ENCODE data around the gene BBS12. TPM values are rescaled to one million over a fixed set of nuclear protein-coding genes. Genes with fewer than 3 reads are reported as not detected.

The BBS12 gene
- total RNA-seq, 2 donors from 2014 or later, result 4.1 to 6.4 TPM

- Histone ChIP-seq H3K4me3 (no peak overlapping the region), H3K27ac (no peak overlapping the region), H3K9me3 (no peaks in the 10 kb centered on the region), H3K36me3 (no peaks in the 10 kb centered on the region), H3K27me3 (replicated peaks; ENCODE audit: insufficient read depth) (no peaks in the 10 kb centered on the region), H3K4me1 (replicated peaks) (no peaks in the 10 kb centered on the region)
- 43% methylated on average over 3 of the region's 3 CpGs for WGBS
- DNase-seq (ENCODE audit: low spot score), result no peak
- TF ChIP-seq POLR2A (IDR thresholded peaks at IDR 0.05), result no peak
- no peak for TF ChIP-seq CTCF (IDR thresholded peaks at IDR 0.05)
- no peak for TF ChIP-seq POLR2AphosphoS5 (IDR thresholded peaks at IDR 0.05)
- intact Hi-C loops (cut with DNase I), result loop anchor here (5.0 kb wide), 1 partner anchor 153 kb away; no protein-coding TSS in a partner anchor
Observed at GRCh38 chr4:122759639-122760310, 27.3 kb downstream of the BBS12 start.

- Histone ChIP-seq H3K4me3 (no peak overlapping the region), H3K4me1 (replicated peaks) (no peaks in the 10 kb centered on the region), H3K27ac (no peak overlapping the region), H3K9me3 (no peaks in the 10 kb centered on the region), H3K36me3 (no peaks in the 10 kb centered on the region), H3K27me3 (replicated peaks; ENCODE audit: insufficient read depth) (no peaks in the 10 kb centered on the region)
- no peak for DNase-seq (ENCODE audit: low spot score)
- WGBS, result 77% methylated on average over 2 of the region's 2 CpGs
- intact Hi-C loops (cut with DNase I), result no loop called here
- TF ChIP-seq POLR2A (IDR thresholded peaks at IDR 0.05), result no peak
- TF ChIP-seq POLR2AphosphoS5 (IDR thresholded peaks at IDR 0.05), result no peak
- TF ChIP-seq CTCF (IDR thresholded peaks at IDR 0.05), result no peak
Observed at GRCh38 chr4:122762520-122762919, 30.0 kb downstream of the BBS12 start.

- no peaks in the 10 kb centered on the region for H3K36me3 ChIP-seq
- H3K27ac ChIP-seq, result no peak overlapping the region
- intact Hi-C loops (cut with DNase I), result no loop called here
- WGBS, result 92% methylated on average over 14 of the region's 14 CpGs
- H3K4me3 ChIP-seq, result no peak overlapping the region
- H3K4me1 ChIP-seq (replicated peaks), result no peaks in the 10 kb centered on the region
- TF ChIP-seq POLR2AphosphoS5 (IDR thresholded peaks at IDR 0.05) (no peak), CTCF (IDR thresholded peaks at IDR 0.05) (no peak), POLR2A (IDR thresholded peaks at IDR 0.05) (no peak)
- H3K9me3 ChIP-seq, result no peaks in the 10 kb centered on the region
- no peaks in the 10 kb centered on the region for H3K27me3 ChIP-seq (replicated peaks; ENCODE audit: insufficient read depth)
- no peak for DNase-seq (ENCODE audit: low spot score)
Observed at GRCh38 chr4:122762966-122763716, 30.6 kb downstream of the BBS12 start.

- intact Hi-C loops (cut with DNase I), result no loop called here
- no peak overlapping the region for H3K27ac ChIP-seq
- no peak for DNase-seq (ENCODE audit: low spot score)
- whole genome bisulfite sequencing, result 51% methylated on average over 5 of the region's 5 CpGs
- H3K9me3 ChIP-seq, result no peaks in the 10 kb centered on the region
- H3K4me1 ChIP-seq (replicated peaks), result no peaks in the 10 kb centered on the region
- H3K27me3 ChIP-seq (replicated peaks; ENCODE audit: insufficient read depth), result no peaks in the 10 kb centered on the region
- H3K4me3 ChIP-seq, result no peak overlapping the region
- TF ChIP-seq POLR2A (IDR thresholded peaks at IDR 0.05) (no peak), POLR2AphosphoS5 (IDR thresholded peaks at IDR 0.05) (no peak), CTCF (IDR thresholded peaks at IDR 0.05) (no peak)
- H3K36me3 ChIP-seq, result no peaks in the 10 kb centered on the region
Observed at GRCh38 chr4:122764071-122764820, 31.7 kb downstream of the BBS12 start.

All from prostate gland (tissue), 2 donors.